Chondrocyte (in vitro differentiated cells): ENCODE results near the gene CD34. TPM values are rescaled to one million over a fixed set of nuclear protein-coding genes. Genes with fewer than 3 reads are reported as not detected.

Source experiments
- DNase-seq: peaks from one replicate; pipeline ENCODE4 v3.0.0; 2021; ENCODE audit warnings: mixed read lengths, low spot score
- H3K27ac Mint-ChIP-seq: one replicate; pipeline ENCODE4 v1.8.0; 2021; ENCODE audit warnings: mild to moderate bottlenecking, moderate library complexity, mixed read lengths; ENCODE audit not compliant: unreplicated experiment
- H3K27me3 Mint-ChIP-seq: 2 replicates; pipeline ENCODE4 v1.8.0; 2021; ENCODE audit warnings: low read depth, mixed read lengths
- H3K36me3 Mint-ChIP-seq: 2 replicates; pipeline ENCODE4 v1.8.0; 2021; ENCODE audit warnings: low read depth, mixed read lengths
- H3K4me1 Mint-ChIP-seq: 2 replicates; pipeline ENCODE4 v1.8.0; 2021; ENCODE audit warnings: low read depth, mild to moderate bottlenecking, mixed read lengths
- H3K4me3 Mint-ChIP-seq: one replicate; pipeline ENCODE4 v1.8.0; 2021; ENCODE audit warnings: mild to moderate bottlenecking, moderate library complexity, mixed read lengths; ENCODE audit not compliant: unreplicated experiment
- H3K9me3 Mint-ChIP-seq: 2 replicates; pipeline ENCODE4 v1.8.0; 2021; ENCODE audit warnings: low read depth, mixed read lengths
- total RNA-seq: library from RNA; stranded (reverse); gene quantifications from 3 replicates; pipeline ENCODE4 v1.2.1, GENCODE V29; 2021
- TF ChIP-seq, protein P1 (sequence below): fragments of 200-600 bp; sonication (generic); IDR thresholded peaks from 2 replicates; pipeline ENCODE4 v1.5.0; 2021; ENCODE audit warnings: antibody characterized with exemption, mild to moderate bottlenecking, moderate library complexity

The CD34 gene
- total RNA-seq, 1 donor from 2014 or later: 0.12 TPM

GRCh38 chr1:207920444-207921021 is 9.6 kb upstream of the CD34 start:
- TF ChIP-seq, protein P1, sequence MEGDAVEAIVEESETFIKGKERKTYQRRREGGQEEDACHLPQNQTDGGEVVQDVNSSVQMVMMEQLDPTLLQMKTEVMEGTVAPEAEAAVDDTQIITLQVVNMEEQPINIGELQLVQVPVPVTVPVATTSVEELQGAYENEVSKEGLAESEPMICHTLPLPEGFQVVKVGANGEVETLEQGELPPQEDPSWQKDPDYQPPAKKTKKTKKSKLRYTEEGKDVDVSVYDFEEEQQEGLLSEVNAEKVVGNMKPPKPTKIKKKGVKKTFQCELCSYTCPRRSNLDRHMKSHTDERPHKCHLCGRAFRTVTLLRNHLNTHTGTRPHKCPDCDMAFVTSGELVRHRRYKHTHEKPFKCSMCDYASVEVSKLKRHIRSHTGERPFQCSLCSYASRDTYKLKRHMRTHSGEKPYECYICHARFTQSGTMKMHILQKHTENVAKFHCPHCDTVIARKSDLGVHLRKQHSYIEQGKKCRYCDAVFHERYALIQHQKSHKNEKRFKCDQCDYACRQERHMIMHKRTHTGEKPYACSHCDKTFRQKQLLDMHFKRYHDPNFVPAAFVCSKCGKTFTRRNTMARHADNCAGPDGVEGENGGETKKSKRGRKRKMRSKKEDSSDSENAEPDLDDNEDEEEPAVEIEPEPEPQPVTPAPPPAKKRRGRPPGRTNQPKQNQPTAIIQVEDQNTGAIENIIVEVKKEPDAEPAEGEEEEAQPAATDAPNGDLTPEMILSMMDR: no peak
- peaks cover 18% of the 10 kb centered on the region for H3K4me1 Mint-ChIP-seq
- no peaks in the 10 kb centered on the region for H3K9me3 Mint-ChIP-seq
- no peak overlapping the region for H3K4me3 Mint-ChIP-seq
- no peaks in the 10 kb centered on the region for H3K36me3 Mint-ChIP-seq
- peaks cover 8% of the 10 kb centered on the region for H3K27me3 Mint-ChIP-seq
- no peak overlapping the region for H3K27ac Mint-ChIP-seq
- DNase-seq: no peak

GRCh38 chr1:207919523-207920170 is 8.7 kb upstream of the CD34 start:
- no peak overlapping the region for H3K4me3 Mint-ChIP-seq
- peaks cover 8% of the 10 kb centered on the region for H3K27me3 Mint-ChIP-seq
- TF ChIP-seq, protein P1: no peak
- no peaks in the 10 kb centered on the region for H3K9me3 Mint-ChIP-seq
- no peaks in the 10 kb centered on the region for H3K36me3 Mint-ChIP-seq
- H3K4me1 Mint-ChIP-seq: peaks cover 10% of the 10 kb centered on the region
- DNase-seq: no peak
- H3K27ac Mint-ChIP-seq: no peak overlapping the region

DNA sequence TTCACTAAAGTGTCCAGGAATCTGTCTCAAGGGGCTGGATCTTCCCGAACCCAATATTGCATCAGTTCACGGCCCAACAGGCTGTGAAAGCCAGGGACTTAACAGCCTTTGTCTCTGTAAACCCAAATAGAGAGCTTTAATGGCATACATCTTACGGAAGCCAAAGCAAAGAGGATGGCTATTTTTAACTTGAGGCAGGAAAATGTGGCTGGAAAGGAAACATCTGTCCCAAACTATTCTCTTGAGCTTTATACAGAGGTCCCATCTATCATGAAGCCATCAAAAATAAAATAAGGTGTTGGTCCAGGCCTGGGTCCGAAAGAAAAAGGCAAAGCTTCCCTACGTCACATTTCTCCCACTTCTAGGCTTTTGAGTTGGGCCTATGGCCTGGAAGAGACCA is 7.7 kb upstream of the CD34 start:
- Mint-ChIP-seq H3K4me3 (no peak overlapping the region), H3K4me1 (peaks cover 8% of the 10 kb centered on the region), H3K27me3 (peaks cover 8% of the 10 kb centered on the region), H3K27ac (no peak overlapping the region), H3K36me3 (no peaks in the 10 kb centered on the region), H3K9me3 (no peaks in the 10 kb centered on the region)
- DNase-seq: no peak
- TF ChIP-seq, protein P1: no peak

DNA sequence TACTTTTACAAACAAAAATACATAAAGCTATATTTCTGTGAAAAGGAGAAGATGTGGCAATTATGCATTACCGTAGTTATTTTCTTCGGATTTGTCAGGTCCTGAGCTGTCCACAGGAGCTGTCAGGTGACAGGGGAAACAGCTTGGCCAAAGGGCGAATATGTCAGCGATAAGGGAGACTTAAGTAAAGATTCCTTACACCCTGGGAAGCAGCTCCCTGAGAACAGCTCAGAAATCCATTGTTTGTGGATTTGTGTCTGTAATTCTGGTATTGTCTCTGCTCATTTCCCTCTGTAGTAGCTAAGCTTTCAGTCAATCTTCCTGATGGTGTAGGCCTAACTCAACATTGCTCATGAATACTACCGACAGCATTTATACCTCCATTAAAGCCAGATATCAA is 7.1 kb upstream of the CD34 start:
- Mint-ChIP-seq H3K9me3 (no peaks in the 10 kb centered on the region), H3K36me3 (no peaks in the 10 kb centered on the region), H3K27me3 (peaks cover 8% of the 10 kb centered on the region), H3K4me3 (no peak overlapping the region), H3K27ac (no peak overlapping the region), H3K4me1 (peaks cover 8% of the 10 kb centered on the region)
- TF ChIP-seq, protein P1: no peak
- DNase-seq: no peak

DNA sequence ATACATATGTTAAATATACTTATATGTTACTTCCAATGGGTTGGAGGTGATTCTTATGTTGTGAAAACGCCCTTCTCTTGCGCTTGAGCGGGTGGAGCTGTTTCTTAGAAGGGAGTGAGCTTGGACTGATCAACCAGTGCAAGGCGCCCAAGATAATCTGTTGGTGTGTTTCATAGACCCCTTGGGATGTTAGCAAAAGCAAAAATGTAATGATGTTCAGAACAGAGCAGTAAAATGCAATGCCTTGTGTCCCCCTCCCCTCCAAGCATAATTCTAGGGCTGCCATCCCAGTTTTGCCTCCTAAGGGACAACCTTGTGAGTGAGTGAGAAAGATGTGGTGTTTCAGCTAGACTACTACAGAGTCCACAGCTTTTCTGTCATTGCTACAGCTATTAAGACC is 6.2 kb upstream of the CD34 start:
- Mint-ChIP-seq H3K4me1 (no peaks in the 10 kb centered on the region), H3K27me3 (peaks cover 8% of the 10 kb centered on the region), H3K36me3 (no peaks in the 10 kb centered on the region), H3K9me3 (no peaks in the 10 kb centered on the region), H3K4me3 (no peak overlapping the region), H3K27ac (no peak overlapping the region)
- TF ChIP-seq, protein P1: no peak
- no peak for DNase-seq
